ENCODE data around the gene TRPV2. TPM values are rescaled to one million over a fixed set of nuclear protein-coding genes. Genes with fewer than 3 reads are reported as not detected.

Gene TRPV2
- total RNA-seq, 1 donor from 2014 or later, result 22.9 TPM

GRCh38 chr17:16473044-16474011, 58.0 kb downstream of the TRPV2 start:
- DNase-seq (ENCODE audit: low spot score), result no peak

- DNase-seq (ENCODE audit: low spot score), result no peak
Measured at GRCh38 chr17:16474012-16474725, 58.8 kb downstream of the TRPV2 start.

- no peak for DNase-seq (ENCODE audit: low spot score)
Measured at GRCh38 chr17:16475179-16475704, 59.9 kb downstream of the TRPV2 start.

- DNase-seq (ENCODE audit: low spot score), result peak; percentile 95
Measured at GRCh38 chr17:16477255-16477654, 61.9 kb downstream of the TRPV2 start.

GRCh38 chr17:16477666-16478065, 62.3 kb downstream of the TRPV2 start:
- DNase-seq (ENCODE audit: low spot score), result no peak

- DNase-seq (ENCODE audit: low spot score), result peak; percentile 93
Measured at GRCh38 chr17:16478649-16479048, 63.3 kb downstream of the TRPV2 start.

GRCh38 chr17:16479264-16479663, 63.9 kb downstream of the TRPV2 start:
- no peak for DNase-seq (ENCODE audit: low spot score)

- DNase-seq (ENCODE audit: low spot score), result no peak
Measured at GRCh38 chr17:16480995-16481394, 65.6 kb downstream of the TRPV2 start.

GRCh38 chr17:16482253-16482652, 66.9 kb downstream of the TRPV2 start:
- DNase-seq (ENCODE audit: low spot score), result no peak

GRCh38 chr17:16483021-16483645, 67.8 kb downstream of the TRPV2 start:
- no peak for DNase-seq (ENCODE audit: low spot score)

GRCh38 chr17:16484445-16485175, 69.2 kb downstream of the TRPV2 start:
- peak; percentile 67 for DNase-seq (ENCODE audit: low spot score)

Other genes with a start within 250 kb of the TRPV2 start
- 85.0 TPM for gene NCOR1, start 200.0 kb upstream of the TRPV2 start, total RNA-seq (ENCODE audit: insufficient read depth, low replicate concordance)
- gene PIGL, start 198.4 kb upstream of the TRPV2 start, total RNA-seq (ENCODE audit: insufficient read depth, low replicate concordance), result 33.9 TPM
- gene CENPV, start 62.1 kb upstream of the TRPV2 start, total RNA-seq (ENCODE audit: insufficient read depth, low replicate concordance), result 23.6 TPM
- 1,366 TPM for gene UBB, start 34.5 kb upstream of the TRPV2 start, total RNA-seq (ENCODE audit: insufficient read depth, low replicate concordance)
- gene LRRC75A, start 76.6 kb downstream of the TRPV2 start, total RNA-seq (ENCODE audit: insufficient read depth, low replicate concordance), result 7.9 TPM
- 12.8 TPM for gene ZNF287, start 153.6 kb downstream of the TRPV2 start, total RNA-seq (ENCODE audit: insufficient read depth, low replicate concordance)
- gene ZNF624, start 238.3 kb downstream of the TRPV2 start, total RNA-seq (ENCODE audit: insufficient read depth, low replicate concordance), result 16.9 TPM